ENCODE results near the gene HSPB1. TPM values are rescaled to one million over a fixed set of nuclear protein-coding genes. Genes with fewer than 3 reads are reported as not detected.

Gene HSPB1
- total and polyA plus RNA-seq, 2 of the 13 experiments (the other 11 are each of a cell fraction or from before 2014, with no cell fraction given): 21.0 to 38.6 TPM

DNA sequence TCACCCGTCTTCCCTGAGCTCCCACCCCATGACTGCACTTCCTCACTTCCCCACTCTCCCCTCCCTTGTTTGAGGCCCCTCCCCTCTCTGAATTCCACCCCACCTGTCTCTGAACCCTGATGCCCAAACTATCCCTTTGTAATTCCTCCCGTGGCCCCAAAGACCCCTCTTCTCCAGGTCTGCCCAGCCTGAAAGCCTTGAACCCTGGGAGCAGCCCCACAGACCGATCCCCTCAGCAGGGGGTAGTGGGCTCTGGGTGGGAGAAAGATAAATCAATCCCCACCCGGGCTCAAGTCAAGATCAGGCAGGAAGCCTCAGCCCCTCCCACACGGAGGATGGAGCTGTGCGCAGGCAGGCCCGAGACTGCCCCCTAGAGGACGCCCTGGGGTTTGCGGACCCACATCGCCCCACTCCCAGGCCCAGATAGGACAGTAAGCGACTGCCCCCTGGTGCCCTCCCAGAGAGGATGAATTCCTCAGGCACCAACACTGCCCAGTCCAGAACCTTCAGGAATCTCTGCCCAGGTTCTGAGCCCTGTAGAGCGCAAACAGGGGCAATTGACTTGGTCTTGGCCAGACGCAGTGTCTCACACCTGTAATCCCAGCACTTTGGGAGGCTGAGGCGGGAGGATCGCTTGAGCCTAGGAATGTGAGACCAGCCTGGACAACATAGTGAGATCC, 11.7 kb downstream of the HSPB1 start (continued):
- TF ChIP-seq YY1 (IDR thresholded peaks at IDR 0.05; ENCODE audit: insufficient read depth, insufficient replicate concordance, low read depth, low read length): peak; percentile 71
- TF ChIP-seq GATAD1 (CRISPR knock-in tag; IDR thresholded peaks at IDR 0.05): peak; percentile 68
- peak; percentile 75; the same call in 1 of the 2 replicates for TF ChIP-seq RFXANK (CRISPR knock-in tag; IDR thresholded peaks at IDR 0.05)
- no peak for TF ChIP-seq EZH2 (conservative IDR thresholded peaks at IDR 0.05; ENCODE audit: low read depth, low read length)
- no peak for TF ChIP-seq TOPORS (CRISPR knock-in tag; IDR thresholded peaks at IDR 0.05)
- TF ChIP-seq ZNF124 (CRISPR knock-in tag; IDR thresholded peaks at IDR 0.05): peak; percentile 92; the same call in 1 of the 2 replicates
- TF ChIP-seq, protein P1, sequence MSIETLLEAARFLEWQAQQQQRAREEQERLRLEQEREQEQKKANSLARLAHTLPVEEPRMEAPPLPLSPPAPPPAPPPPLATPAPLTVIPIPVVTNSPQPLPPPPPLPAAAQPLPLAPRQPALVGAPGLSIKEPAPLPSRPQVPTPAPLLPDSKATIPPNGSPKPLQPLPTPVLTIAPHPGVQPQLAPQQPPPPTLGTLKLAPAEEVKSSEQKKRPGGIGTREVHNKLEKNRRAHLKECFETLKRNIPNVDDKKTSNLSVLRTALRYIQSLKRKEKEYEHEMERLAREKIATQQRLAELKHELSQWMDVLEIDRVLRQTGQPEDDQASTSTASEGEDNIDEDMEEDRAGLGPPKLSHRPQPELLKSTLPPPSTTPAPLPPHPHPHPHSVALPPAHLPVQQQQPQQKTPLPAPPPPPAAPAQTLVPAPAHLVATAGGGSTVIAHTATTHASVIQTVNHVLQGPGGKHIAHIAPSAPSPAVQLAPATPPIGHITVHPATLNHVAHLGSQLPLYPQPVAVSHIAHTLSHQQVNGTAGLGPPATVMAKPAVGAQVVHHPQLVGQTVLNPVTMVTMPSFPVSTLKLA (IDR thresholded peaks at IDR 0.05): no peak
- no peak for TF ChIP-seq ZKSCAN1 (IDR thresholded peaks at IDR 0.05; ENCODE audit: low read length)
- TF ChIP-seq SSRP1 (CRISPR knock-in tag; IDR thresholded peaks at IDR 0.05): no peak
- 0 out of 2 replicates have a peak, but pooled peaks have one; percentile 46 for TF ChIP-seq NFATC3 (CRISPR knock-in tag; IDR thresholded peaks at IDR 0.05)
- no peak for TF ChIP-seq ZBTB3 (CRISPR knock-in tag; IDR thresholded peaks at IDR 0.05; ENCODE audit: borderline replicate concordance, low read depth)
- TF ChIP-seq, protein P2, sequence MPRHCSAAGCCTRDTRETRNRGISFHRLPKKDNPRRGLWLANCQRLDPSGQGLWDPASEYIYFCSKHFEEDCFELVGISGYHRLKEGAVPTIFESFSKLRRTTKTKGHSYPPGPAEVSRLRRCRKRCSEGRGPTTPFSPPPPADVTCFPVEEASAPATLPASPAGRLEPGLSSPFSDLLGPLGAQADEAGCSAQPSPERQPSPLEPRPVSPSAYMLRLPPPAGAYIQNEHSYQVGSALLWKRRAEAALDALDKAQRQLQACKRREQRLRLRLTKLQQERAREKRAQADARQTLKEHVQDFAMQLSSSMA (CRISPR knock-in tag; IDR thresholded peaks at IDR 0.05): 0 out of 2 replicates have a peak, but pooled peaks have one; percentile 22
- no peak for TF ChIP-seq SRF (IDR thresholded peaks at IDR 0.05; ENCODE audit: low read depth, low read length)
- TF ChIP-seq ETV5 (CRISPR knock-in tag; IDR thresholded peaks at IDR 0.05; ENCODE audit: borderline replicate concordance): peak; percentile 74
- TF ChIP-seq BCL6 (CRISPR knock-in tag; IDR thresholded peaks at IDR 0.05): peak; percentile 52
- TF ChIP-seq, protein P3, sequence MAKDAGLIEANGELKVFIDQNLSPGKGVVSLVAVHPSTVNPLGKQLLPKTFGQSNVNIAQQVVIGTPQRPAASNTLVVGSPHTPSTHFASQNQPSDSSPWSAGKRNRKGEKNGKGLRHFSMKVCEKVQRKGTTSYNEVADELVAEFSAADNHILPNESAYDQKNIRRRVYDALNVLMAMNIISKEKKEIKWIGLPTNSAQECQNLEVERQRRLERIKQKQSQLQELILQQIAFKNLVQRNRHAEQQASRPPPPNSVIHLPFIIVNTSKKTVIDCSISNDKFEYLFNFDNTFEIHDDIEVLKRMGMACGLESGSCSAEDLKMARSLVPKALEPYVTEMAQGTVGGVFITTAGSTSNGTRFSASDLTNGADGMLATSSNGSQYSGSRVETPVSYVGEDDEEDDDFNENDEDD (CRISPR knock-in tag; IDR thresholded peaks at IDR 0.05; ENCODE audit: borderline replicate concordance): 0 out of 2 replicates have a peak, but pooled peaks have one; percentile 26
- no peak for TF ChIP-seq EP300 (IDR thresholded peaks at IDR 0.05; ENCODE audit: low read depth in 2 of 2, low read length in 2 of 2)
- no peak for TF ChIP-seq EP300 (CRISPR knock-in tag; IDR thresholded peaks at IDR 0.05; ENCODE audit: borderline replicate concordance)
- TF ChIP-seq ZNF839 (CRISPR knock-in tag; IDR thresholded peaks at IDR 0.05; ENCODE audit: borderline replicate concordance): peak; percentile 55; the same call in 1 of the 2 replicates
- TF ChIP-seq, protein P4, sequence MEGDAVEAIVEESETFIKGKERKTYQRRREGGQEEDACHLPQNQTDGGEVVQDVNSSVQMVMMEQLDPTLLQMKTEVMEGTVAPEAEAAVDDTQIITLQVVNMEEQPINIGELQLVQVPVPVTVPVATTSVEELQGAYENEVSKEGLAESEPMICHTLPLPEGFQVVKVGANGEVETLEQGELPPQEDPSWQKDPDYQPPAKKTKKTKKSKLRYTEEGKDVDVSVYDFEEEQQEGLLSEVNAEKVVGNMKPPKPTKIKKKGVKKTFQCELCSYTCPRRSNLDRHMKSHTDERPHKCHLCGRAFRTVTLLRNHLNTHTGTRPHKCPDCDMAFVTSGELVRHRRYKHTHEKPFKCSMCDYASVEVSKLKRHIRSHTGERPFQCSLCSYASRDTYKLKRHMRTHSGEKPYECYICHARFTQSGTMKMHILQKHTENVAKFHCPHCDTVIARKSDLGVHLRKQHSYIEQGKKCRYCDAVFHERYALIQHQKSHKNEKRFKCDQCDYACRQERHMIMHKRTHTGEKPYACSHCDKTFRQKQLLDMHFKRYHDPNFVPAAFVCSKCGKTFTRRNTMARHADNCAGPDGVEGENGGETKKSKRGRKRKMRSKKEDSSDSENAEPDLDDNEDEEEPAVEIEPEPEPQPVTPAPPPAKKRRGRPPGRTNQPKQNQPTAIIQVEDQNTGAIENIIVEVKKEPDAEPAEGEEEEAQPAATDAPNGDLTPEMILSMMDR (CRISPR knock-in tag; IDR thresholded peaks at IDR 0.05): peak; percentile 100
- TF ChIP-seq ZNF780A (CRISPR knock-in tag; IDR thresholded peaks at IDR 0.05): no peak
- TF ChIP-seq FOXK1 (CRISPR knock-in tag; IDR thresholded peaks at IDR 0.05; ENCODE audit: borderline replicate concordance, low read depth): peak; percentile 45; the same call in 1 of the 2 replicates
- no peak for TF ChIP-seq SP140L (CRISPR knock-in tag; IDR thresholded peaks at IDR 0.05; ENCODE audit: borderline replicate concordance)
- peak; percentile 50; the same call in 1 of the 2 replicates for TF ChIP-seq ZSCAN25 (CRISPR knock-in tag; IDR thresholded peaks at IDR 0.05)
- peak; percentile 38 for TF ChIP-seq ZNF883 (CRISPR knock-in tag; IDR thresholded peaks at IDR 0.05; ENCODE audit: not compliant biosample characterization)

Data from HepG2 (cell line).